ENCODE measurements around the gene RIC3.

RIC3 gene

DNA sequence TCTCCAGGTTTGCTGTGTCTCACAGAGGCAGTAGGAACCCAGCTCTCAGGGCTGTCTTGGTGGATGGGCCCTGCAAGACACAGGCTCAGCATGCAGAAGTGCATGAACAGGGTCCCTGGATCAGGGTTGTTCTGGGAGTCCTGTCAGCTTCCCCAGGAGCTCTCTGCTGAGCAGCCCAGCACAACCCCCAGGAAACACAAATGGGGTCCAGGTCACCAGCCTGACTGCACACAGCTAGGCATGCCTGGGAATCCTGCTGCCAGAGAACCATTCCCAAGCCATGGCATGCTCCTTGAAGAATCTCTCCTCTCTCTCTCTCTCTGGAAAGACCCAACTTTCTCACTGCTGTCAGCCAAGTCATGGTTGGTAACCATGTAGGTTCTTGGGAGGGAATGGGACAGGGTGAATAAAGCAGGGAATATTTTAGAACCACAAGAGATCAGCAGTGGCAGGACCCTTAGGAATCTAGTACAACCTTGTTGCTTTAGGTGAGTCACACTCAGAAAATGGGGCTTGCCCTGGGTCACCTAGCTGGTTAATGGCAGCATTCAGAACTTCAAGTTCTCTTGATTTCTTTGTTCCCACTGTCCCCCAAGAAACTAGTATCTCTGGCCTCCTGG is 66.4 kb downstream of the RIC3 start:
- DNase-seq: no peak

DNA sequence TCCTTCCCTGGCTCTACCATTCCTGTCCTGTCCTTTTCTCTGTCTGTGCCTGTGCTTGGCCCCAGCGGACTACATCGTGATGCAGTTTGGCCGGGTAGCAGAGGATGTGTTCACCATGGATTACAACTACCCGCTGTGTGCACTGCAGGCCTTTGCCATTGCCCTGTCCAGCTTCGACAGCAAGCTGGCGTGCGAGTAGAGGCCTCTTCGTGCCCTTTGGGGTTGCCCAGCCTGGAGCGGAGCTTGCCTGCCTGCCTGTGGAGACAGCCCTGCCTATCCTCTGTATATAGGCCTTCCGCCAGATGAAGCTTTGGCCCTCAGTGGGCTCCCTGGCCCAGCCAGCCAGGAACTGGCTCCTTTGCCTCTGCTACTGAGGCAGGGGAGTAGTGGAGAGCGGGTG is 67.4 kb downstream of the RIC3 start:
- DNase-seq: no peak

DNA sequence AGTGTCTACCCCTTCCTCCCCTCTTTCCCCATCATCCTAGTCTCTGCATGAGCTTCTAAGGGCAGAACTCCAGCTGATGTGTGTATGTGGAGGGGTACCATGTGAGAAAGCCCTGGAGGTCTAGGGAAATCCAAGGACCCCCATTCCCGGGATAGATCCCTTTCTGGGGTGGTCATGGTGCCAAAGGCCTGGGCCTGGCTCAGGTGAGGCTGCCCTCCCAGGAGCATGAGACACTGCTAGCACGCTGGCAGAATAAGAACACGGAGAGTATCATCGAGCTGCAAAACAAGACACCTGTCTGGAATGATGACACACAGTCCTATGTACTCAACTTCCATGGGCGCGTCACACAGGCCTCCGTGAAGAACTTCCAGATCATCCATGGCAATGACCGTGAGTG is 68.2 kb downstream of the RIC3 start:
- no peak for DNase-seq

DNA sequence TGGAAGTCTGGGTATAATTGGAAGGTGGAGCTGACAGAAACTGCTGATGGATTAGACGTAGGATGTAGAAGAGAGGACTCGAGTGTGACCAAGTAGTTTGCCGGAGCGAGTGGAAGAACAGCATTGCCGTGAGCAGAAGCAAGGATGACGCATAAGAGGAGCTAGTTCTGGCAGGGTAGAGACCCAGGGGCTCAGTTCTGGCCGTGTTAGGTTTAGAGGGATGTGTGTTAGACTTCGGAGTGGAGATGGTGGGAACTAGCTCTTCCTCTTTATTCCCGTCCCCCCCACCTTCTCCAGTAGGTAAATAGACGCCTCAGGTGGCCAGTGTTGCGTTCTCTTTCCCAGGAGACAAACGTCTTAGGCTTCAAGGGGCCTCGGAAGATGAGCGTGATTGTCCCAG is 68.7 kb downstream of the RIC3 start:
- DNase-seq: no peak

DNA sequence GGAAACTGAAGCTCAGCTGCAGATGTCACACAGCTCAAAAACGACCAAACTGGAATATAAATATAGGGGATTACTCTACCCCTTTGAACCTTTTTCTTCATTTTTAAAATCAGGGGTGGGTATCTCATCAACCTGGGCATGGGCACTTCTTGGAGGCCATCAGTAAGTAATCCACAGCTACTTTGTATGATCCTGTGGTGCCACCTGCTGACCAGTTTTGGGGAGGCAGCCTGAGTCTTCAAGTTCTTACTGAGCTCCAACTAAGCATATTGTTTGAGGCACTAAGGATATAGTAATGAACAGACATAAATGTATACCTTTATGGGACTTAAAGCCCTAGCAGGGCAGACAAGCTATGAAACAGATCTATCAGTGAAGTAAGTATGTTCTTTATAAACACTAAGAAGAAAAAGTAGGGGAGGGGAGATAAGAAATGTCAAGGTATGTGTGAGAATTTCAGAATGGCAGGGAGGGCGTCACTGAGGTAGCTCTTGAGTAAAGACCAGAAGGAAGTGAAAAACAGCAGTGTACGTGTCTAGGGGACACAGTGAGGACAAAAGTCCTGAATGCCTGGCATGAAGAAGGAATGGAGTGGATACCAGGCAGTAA is 69.4 kb downstream of the RIC3 start:
- peak; percentile 48 for DNase-seq

DNA sequence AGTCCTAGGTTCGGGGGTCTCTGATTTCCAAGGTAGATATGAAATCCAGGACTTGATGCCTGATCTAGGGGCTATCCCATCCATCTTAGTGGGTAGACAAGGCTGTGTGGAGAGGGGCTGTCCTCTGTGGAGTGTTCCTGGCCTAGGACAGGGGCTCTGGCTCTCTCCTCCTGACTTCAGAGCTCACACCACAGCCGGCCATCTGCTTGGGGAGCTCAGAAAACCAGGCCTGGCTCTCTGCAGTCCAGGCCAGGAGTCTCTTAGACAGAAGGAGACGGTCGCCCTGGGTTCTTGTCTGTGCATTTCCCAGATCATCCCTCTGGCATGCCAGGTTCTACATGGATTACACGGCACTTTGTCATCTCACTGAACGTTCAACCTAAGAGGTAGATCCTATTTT is 69.9 kb downstream of the RIC3 start:
- DNase-seq: no peak

DNA sequence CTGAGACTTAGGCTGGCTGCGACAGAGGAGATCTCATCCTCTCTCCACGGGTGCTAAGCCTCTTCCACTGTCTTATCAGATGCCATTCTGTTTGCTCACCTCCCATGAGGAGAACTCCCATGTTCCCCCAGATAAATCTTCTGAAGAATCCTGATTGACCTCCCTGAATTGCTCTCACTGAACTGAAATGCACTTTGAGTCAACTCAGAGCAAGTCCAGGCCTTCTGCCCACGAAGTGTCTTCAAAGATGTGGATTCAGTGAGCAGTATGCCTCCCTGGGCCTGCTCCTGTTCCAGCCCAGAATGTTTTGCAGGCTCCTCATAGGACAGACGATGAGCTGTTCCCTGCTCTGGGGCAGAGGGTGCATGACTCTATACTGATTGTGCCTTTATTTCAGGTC is 70.5 kb downstream of the RIC3 start:
- DNase-seq: no peak

DNA sequence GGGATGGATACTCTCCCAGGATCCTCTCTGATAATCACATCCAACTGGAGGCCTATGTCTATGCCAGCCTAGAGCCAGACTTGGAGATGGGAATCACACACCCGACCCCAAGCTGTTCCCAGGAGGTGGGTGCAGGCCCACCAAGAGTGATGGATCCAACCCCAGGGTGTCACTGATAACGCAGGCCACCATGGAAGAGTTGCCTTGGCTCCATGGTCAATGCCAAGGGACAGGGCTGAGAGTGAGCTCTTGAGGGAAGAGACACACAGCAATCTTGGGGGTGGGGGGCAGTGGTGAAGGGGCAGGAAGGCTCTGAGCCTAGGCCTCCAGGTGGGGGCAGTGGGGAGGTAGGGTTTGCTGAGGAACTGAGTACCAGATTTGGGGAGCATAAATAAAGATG is 70.9 kb downstream of the RIC3 start:
- DNase-seq: no peak

DNA sequence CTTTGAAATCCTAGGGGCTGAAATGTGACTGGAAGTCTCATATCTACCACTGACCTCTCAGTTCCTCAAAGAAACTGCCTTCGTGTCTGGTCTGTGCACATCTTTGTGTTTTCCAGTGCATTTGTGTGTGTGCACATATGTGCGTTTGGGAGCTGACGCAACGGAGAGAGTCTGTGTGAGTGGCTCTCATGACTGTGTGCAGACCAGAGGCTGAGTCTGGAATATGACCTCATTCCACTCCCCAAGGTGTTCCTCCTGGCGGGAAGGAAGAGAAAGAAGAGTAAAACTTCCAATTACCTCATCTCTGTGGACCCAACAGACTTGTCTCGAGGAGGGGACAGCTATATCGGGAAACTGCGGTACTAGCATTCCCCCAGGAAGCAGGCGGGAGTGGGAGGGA is 71.4 kb downstream of the RIC3 start:
- DNase-seq: no peak

DNA sequence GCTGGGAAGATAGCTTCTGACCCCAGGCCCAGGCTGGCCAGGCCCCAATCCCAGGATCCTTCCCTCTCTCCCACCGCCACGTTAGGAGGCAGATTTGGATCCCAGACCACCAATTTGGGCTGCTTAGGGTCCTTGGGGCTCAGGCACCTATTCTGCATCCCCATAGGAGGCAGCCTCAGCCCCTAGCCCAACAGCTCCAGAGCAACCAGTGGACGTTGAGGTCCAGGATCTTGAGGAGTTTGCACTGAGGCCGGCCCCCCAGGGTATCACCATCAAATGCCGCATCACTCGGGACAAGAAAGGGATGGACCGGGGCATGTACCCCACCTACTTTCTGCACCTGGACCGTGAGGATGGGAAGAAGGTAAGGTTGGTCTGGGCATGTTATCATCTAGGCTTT is 71.8 kb downstream of the RIC3 start:
- DNase-seq: no peak

DNA sequence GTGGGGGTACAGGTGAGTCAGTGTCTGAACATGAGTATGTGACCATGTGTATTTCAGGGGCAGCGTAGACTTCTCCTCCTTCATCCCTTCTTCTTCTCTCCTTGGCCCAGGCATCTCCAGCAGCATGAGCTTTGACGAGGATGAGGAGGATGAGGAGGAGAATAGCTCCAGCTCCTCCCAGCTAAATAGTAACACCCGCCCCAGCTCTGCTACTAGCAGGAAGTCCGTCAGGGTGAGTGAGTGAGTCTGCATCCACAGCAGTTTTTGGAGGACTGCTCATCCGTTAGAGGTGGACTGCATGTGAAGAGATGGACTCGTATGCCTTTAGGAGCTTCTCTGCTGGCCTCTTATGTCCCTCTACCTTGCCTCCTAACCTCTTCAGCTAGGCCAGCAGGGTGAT is 72.2 kb downstream of the RIC3 start:
- no peak for DNase-seq

DNA sequence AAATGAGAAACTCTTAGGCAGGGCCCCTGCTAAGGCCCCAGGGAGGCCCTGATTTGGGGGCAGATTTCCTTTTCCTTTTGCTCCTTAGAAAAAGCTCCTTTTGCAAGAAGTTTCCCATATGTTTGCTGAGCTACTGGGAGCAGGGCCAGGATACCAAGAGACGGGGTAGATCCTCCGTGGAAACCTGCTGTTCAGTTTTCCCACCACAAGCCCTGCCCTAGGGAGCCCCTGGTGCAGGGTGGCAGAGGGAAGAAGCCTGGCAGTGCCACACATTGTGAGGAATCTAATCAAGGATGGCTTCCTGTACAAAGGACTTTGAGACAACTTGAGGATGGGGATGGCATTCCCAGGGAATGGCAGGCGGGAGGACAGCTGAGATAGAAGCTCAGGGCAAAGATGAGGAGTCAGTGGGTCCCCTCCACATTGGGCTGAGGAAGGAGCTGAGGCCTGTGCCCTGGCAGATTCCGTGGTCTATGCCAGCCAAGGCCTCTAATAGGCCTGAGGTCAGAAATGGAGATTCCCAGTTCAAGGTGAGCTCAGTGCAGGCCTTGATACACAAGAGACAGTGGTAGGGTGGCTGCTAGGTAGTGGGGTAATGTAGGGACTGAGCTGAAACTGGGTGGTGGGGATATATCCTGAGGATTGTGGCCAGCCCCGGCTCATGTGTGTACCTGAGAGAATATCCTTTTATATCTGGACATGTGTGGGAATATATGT is 72.9 kb downstream of the RIC3 start:
- no peak for DNase-seq

DNA sequence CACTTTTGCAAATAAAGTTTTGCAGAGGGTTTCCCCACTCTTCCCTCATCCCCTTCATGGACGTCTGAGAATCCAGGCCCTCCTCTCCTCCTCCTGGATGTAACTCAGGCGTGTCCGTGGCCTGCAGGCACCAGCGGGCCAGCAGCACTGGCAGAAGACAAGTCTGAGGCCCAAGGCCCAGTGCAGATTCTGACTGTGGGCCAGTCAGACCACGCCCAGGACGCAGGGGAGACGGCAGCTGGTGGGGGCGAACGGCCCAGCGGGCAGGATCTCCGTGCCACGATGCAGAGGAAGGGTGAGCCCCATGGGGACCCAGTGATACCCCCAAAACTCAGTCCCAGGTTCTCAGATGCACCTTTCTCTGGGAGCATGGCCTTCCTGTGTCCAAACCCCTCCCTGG is 73.5 kb downstream of the RIC3 start:
- DNase-seq: no peak

DNA sequence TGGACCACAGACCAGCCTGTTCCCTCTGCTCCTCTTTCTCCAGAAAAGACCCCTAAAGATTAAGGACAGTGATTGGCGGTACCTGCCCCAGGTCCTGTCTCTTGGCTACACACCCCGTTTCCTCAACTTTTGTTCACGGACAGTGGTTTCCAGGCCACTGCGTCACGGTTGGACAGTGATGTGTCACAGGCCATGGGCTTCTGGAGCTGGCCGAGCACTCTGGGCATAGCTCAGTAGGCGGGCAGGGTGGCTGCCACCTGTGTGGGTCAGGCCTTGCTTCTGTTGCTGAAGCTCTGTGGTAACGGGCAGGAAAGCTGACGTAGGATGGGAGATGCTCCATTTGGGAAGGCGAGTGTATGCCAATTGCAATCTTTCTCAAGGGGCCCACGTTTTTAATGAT is 74.2 kb downstream of the RIC3 start:
- DNase-seq: no peak

DNA sequence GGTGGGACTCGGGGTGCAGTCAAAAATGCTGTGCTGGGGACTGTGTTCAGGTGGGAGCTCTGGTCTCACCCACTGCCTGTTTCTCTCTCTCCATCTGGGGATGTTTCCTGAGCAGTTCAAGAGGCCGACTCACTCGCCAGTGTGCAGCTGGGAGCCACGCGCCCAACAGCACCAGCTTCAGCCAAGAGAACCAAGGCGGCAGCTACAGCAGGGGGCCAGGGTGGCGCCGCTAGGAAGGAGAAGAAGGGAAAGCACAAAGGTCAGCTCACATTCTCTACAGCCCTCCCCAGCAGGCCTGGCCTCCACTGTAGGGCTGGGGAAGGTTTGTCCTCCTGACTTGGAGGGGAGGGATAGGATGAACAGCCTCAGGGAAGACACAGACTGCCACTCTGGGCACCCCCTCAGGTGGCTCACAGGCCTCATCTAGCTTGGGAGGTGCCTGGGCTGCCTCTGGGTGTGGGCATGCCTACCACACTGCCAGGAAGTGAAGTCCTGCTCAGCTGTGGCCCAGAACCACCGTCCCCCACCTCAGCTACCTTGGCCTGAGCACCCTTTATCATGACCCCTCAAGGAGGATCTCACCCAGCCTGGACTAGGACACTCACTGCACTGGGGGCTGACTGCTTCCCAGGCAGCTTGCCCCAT is 74.8 kb downstream of the RIC3 start:
- DNase-seq: no peak

DNA sequence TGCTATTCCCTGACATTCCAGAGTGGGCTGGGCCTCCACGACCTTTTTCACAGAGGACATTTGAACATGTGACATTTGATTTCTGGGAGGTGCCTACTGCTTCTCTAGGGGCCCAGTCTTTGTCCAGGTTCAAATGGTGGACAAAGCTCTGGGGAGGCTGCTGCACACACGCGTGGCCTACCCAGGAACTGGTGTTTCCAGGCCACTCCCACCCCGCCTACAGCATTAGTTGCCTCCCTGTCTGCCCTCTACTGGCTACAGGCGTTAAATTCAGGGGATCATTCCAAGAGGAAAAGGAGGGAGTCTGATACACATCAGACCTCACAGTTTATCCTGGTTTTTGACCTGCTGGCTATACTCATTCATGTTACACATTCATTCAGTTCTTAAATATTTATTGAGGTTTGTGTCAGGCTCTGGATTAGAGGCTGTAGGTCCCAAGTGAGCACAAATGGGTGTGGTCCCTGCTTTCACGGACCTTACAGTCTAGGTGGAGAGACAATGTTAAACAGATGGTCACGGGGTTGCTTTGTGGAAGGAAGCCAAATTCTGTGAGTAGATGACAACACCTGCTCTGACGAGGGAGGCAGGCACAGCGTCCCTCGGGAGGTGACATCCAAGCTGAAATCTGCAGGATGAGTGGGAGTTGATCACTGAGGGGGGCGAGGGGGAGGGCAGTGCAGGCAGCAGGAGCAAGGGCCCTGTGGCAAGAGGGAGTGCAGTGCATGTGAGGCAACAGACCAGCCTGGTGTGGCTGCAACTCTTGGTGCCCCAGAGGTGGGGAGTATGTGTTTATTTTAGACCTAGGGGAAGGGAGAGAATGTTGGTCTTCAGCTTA is 76.0 kb downstream of the RIC3 start:
- DNase-seq: peak; percentile 53

DNA sequence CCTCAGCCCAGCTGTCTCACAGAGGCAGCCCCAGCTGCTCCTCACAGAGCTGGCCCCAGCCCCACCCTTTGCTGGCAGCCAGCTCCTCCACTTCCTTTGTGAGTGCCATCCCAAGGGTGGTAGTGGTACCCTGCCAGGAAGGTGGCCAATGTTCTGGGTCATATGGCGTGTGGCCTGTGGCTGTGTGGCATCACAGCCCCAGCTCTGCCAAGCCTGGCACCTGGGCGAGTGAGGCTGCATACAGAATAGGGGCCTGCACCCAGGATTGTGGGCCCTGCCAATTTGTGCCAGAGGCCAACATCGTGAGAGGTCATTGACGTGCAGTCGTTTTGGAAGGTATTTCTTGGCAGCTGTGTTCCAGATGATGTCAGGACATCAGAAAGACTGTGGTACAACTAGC is 77.1 kb downstream of the RIC3 start:
- no peak for DNase-seq

DNA sequence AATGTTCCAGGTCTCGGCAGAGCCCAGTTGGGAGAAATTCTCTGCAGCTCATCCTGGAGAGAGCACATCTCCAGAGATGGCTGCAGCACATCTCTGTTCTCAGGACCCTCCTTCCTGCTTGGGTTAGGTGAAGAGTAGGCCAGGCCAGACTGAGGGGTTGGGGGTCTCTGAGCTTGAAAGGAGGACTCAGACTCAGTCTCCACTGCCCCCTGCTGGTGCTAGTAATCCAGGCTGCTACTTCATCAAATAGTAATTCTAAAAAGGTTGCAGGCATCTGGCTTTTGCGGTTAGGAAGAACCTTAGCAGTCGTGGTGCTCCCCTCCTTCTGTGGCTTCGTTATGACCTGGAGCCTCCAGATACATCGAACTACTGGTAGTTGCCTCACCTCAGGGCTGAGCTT is 78.1 kb downstream of the RIC3 start:
- peak; percentile 23 for DNase-seq

DNA sequence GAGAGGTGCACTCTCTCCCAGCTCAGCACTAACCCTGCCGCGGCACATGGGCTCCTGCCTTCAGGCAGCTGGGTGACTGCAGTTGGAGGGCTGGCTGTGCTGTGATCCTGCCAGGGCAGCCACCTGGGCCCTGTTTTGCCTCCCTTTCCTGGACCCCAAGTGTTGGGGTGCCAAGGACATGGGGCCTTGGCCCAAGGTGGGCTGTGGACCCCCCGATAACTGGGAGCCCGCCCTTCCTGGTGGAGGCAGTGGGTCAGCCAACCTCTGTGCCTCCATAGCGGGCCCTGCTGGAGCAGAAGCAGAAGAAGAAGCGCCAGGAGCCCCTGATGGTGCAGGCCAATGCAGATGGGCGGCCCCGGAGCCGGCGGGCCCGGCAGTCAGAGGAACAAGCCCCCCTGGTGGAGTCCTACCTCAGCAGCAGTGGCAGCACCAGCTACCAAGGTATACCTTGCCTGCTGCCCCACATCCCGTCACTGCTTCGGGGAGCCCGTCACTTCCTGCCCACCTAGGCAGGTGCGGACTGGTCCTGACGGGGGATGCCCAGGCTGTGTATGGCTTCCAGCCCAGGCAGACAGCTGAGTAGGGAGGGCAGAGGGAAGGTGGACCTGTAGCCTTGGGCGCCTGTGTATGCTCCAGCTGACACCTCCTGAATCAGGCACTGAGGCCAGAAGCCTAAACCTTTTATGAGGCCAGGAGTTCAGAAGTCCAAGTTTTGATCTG is 78.9 kb downstream of the RIC3 start:
- no peak for DNase-seq

DNA sequence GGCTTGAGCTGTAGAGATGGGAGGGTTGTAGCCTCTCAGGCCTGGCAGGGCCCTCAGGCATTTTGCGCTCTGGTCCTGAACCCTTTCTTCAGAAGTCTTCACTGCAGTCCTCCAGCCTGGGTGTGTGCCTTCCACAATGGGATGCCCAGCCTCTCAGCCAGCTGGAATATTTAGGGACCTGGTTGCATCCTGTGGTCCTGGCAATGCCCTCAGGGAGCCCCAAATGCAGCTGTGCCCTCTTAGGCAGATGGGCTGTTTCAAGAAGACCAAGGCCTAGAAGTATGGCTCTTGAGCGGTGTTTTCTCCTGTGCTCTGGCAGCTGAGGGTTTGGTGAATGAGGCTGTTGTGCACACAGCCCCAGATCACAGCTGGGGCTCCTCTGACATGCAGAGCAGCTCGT is 81.1 kb downstream of the RIC3 start:
- no peak for DNase-seq

DNA sequence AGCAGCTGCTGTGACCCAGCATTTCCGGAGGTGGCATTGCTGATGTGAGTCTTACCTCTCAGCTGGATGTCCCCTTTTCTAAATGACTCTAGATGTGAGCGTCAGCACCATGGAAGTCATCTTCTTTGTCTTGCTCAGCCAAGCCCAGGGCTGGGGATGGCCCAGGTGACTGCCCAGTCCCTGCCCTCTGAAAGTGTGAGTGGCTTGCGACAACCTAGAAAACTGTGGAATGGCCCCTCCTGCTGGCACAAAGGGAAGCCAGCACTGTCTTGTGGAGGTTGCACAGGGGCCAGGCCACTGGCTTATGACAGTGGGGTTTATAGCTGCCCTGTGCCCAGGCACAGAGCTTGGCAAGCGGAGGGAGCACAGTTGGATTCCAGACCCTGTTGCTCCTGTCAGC is 81.6 kb downstream of the RIC3 start:
- peak; percentile 53 for DNase-seq

DNA sequence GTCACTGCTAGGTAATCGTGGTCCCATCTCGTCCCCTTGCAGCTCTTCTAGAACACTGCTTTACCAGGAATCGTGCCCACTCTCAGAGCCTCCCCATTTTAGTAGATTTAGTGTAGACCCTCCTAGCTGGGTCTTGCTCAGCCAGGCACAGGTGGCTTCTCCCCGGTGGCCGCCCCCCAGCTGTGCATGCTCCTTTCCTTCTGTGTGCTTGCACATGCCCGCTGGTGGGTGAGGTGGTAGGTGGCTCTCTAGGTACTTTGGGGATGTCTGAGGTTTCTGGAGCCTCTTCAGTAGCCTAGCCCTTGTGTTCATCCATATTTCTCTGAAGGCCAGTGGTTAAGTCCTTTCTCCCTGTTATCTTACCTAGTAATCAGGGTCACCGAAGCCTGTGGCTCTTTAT is 82.3 kb downstream of the RIC3 start:
- peak; percentile 49 for DNase-seq

Measured in NCI-H146 (cell line).